Measurements from ENCODE around the gene HOXC10.

Gene HOXC10

DNA sequence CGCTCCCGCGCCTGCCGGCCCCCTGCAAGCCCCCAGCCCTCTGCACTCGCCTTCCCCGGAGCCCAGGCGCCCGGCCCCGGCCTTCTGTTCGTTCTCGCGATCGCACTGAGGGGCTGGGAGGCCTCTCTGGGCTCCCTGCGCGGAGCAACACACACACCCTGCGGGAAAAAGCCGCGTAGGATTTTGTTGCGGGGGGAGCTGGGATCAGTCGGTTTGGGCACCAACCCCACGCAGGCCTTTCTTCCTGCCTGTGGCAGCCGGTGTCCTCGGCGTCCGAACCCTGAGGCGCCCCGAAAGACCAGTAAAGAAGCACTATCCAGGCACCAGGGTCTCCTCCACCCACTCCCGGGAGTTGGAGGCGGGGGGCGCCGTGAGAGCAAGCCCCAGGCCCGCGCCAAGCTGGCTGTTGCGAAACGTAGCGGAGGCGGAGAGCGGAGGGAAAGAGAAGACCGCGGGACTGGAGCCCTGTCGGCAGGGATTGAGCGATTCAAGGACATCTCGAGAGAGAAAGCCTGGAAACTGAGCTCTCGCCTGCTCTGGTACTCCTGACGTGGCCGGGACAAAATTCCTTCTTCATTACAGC, 46.0 kb downstream of the HOXC10 start:
- no peak for DNase-seq

GRCh38 chr12:54031480-54031879, 46.5 kb downstream of the HOXC10 start:
- no peak for DNase-seq

- DNase-seq: no peak
Measured at GRCh38 chr12:54032086-54032619, 47.2 kb downstream of the HOXC10 start.

DNA sequence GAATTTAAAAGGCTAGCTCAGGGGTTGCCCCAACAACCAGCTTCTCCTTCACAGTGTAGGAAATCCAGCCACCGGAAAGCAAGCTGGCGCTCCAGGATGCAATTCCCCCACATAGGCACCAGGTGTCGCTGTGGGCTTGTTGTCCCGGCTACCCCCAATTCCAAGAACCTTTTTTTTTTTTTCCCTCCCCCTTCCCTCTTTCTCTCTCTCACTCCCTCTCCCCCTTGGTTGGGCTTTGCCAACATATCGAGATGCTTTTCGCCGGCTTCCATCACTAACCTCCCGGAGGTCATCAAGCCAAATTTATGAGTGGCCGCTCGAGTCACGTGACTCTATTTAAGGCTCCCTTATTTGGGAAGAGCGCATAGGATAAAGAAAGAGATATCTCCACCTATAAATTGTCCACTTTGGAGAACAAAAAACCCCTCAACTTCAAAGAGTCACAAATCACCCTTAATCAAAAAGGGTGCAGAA, 47.7 kb downstream of the HOXC10 start, which contains the start of gene HOXC5:
Gene HOXC5 (plus strand): TSS at position 424 of the 474 bp plus-strand sequence. CDS start 73 bp downstream, outside the sequence.
- DNase-seq: peak; percentile 69

- DNase-seq: peak; percentile 50
Measured at GRCh38 chr12:54033106-54033979, 48.4 kb downstream of the HOXC10 start.

DNA sequence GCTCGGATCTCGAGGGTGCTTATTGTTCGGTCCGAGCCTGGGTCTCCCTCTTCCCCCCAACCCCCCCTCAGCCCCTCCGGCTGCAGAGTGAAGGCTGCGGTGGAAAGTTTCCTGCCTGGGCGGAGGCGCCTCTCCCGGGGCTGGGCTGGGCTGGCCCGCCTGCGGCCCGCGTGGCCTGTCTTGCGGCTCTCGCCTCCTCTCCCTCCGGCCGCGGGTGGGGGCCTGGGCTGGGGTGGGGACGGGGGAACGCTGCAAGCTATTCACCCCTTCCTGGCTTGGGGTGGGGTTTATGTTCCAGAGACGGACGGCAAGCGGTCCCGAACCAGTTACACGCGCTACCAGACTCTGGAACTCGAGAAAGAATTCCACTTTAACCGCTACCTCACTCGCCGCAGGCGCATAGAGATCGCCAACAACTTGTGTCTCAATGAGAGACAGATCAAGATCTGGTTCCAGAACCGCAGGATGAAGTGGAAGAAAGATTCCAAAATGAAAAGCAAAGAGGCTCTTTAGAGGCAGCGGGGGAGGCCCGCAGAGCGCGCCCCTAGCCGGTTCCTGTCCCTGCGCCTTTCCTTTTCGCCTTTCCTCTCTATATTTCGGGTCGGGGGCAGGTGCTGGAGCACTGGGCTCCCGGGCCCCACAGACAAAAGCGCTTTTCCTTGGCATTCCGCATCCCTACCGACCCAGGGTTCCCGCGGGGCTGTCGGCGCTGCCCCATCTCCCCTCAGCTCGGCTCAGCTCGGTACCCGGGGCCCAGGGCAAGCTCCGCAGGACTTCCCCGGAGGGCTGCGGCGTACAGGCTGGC, 49.2 kb downstream of the HOXC10 start:
- DNase-seq: no peak

- DNase-seq: no peak
Measured at GRCh38 chr12:54034785-54035310, 49.9 kb downstream of the HOXC10 start.

DNA sequence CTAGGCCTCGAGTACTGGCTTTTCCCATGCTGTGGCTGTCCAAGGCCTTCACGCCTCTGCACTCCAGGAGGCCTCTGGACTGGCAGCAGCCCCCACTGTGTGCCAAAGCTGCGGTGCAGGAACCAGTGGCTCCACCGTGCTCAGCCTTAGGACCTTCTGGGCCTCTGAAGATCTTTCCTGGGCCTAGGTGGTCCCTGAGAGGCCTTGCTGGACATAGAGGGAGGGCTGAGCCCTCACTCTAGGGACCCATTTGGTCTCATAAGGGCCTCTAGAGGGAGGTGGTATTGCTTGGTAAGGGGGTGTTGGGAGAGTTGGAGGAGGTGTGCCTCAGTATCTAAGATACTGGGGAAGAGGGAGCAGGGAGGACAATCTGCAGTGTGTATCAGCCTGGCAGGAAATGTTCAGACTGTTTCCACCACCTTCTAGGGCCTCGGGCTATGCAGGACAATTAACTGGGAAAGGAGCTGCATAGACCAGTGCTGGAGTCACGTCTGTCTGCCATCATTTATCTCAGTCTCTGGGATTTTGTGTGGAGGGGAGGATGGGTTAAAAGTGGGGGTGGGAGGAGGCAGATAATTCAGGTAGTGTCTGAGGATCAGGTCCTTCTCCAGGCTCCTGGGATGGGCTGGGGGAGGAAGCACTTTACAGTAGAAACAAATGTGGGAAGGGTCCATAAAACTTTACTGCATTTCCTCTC, 50.8 kb downstream of the HOXC10 start:
- DNase-seq: no peak

- no peak for DNase-seq
Measured at GRCh38 chr12:54036620-54037359, 51.8 kb downstream of the HOXC10 start.

DNA sequence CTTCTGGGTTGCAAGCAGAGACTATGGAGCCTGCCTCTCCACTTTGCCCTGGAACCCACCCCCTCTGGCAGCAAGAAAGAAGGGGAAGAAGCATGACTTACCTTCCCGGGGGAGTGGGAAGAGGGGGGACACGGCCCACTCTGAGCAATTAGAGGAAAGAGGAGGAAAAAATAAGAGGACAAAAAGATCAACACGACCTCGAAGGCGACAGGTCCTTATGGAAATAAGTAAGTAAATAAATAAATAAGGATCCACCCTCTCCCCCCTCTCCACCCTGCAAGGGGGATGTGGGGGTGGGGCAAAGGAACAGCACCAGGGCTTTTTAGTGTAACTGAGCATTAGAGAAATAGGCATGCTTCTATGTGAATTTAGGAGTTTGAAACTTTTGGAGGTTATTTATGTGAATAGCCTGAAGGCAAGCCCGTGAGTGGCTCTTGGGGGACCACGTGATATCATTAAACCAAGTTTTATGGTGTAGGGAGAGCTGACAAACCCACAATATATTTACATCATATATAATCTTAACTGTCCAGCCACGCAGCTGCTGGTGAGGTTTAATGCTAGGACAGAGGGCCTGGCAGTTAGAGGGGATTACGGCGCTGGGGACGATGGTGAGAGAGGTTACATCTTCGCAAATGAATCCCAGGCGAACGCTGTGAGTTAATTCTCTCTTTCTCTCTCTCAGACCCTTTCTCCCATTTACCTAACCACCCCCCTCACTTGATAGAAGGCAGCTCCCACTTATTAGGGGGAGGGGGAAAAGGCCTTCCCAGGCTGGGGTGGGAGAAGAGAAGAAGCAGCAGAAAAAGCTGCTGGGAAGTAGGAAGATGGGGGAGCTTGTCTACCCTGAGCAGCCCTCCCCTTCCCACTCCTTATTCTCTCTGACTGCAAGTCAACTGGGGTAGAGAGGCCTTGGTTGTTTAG, 52.7 kb downstream of the HOXC10 start:
- DNase-seq: no peak

DNA sequence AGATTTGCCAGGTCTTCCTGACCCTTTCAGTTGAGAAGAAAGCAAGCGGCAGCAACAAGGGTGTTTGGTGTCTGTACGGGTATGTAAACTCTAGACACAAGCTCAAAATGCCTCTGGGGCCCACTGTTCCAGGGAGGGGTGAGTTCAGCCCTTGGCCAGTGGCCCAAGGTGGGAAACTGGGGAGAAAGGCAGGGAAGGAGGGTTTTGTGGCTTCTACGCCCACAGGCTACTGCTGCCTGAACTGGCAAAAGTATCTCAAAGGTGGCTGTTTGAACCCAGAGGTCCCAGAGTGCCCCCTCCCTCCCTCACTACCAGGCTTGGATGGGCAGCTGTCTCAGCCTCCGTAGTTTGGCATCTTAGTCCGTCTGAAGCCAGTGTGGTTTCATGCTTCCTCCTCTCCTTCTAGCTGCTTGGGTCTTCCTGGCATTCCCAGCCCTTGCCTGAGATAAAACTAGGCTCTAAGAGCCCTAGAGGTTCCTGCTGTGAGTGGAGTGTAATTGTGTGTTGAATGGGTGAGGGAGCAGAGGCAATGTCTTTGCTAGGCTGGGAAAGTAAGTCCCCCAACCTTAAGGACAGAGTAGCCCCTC, 53.4 kb downstream of the HOXC10 start:
- no peak for DNase-seq

DNA sequence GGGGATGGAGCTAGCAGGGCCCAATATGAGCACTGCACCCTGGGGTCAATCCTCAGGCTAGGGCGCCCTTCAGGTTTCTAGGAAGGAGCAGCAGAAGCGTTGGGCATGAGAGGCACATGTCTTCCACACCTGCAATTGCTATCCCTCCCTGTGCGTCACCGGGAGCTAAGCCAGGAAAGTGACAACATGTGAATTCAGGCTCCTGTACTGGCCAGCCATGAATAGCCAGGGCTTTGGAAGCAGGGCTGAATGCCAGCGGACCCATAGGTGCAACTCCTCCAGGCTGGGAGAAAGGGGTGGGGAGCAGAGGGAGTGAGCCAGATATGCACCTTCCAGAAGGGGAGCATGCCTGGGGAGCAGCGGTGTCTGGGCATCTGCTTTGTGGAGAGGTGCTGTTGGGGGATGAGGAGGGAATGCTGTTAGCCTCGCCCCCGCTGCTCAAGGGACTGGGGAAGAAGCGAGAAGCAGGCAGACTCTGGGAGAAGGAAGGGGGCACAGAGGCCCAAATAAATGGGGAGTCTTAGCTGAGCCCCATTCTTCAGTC, 54.0 kb downstream of the HOXC10 start:
- no peak for DNase-seq

- DNase-seq: no peak
Measured at GRCh38 chr12:54039417-54040147, 54.6 kb downstream of the HOXC10 start.
